Measurements from ENCODE around the gene TSTD2.

The TSTD2 gene

GRCh38 chr9:97560851-97561250, 72.3 kb downstream of the TSTD2 start:
- Histone ChIP-seq H3F3A (ENCODE audit: insufficient read depth) (no peaks in the 10 kb centered on the region), H3K4me2 (ENCODE audit: low read depth, low read length, poor library complexity, severe bottlenecking) (no peak overlapping the region), H3K79me2 (ENCODE audit: insufficient read depth, low read length) (no peaks in the 10 kb centered on the region), H3K9me2 (replicated peaks; ENCODE audit: insufficient read depth, low read length) (no peaks in the 10 kb centered on the region), H3K4me3 (ENCODE audit: insufficient read depth, low read length, poor library complexity, severe bottlenecking) (no peak overlapping the region), H3K9ac (ENCODE audit: low read length) (no peak overlapping the region), H3K27me3 (ENCODE audit: low read length) (no peaks in the 10 kb centered on the region), H4K20me1 (ENCODE audit: low read depth, low read length) (no peaks in the 10 kb centered on the region), H3K27ac (ENCODE audit: low read depth, low read length) (no peak overlapping the region), H3K9me3 (ENCODE audit: insufficient read depth, low read length) (no peaks in the 10 kb centered on the region), H3K36me3 (ENCODE audit: low read length) (no peaks in the 10 kb centered on the region), H2AFZ (ENCODE audit: low read depth, low read length, severe bottlenecking) (no peak overlapping the region)
- no peak for TF ChIP-seq EZH2phosphoT487 (conservative IDR thresholded peaks at IDR 0.05; ENCODE audit: low read length)
- TF ChIP-seq CTCF (IDR thresholded peaks at IDR 0.05; ENCODE audit: insufficient read depth, low read length, poor library complexity, severe bottlenecking): no peak

- Histone ChIP-seq H4K20me1 (ENCODE audit: low read depth, low read length) (no peaks in the 10 kb centered on the region), H3K27me3 (ENCODE audit: low read length) (no peaks in the 10 kb centered on the region), H3K79me2 (ENCODE audit: insufficient read depth, low read length) (no peaks in the 10 kb centered on the region), H3K4me3 (ENCODE audit: insufficient read depth, low read length, poor library complexity, severe bottlenecking) (no peak overlapping the region), H3K27ac (ENCODE audit: low read depth, low read length) (no peak overlapping the region), H3K9me2 (replicated peaks; ENCODE audit: insufficient read depth, low read length) (no peaks in the 10 kb centered on the region), H3K9ac (ENCODE audit: low read length) (no peak overlapping the region), H3K36me3 (ENCODE audit: low read length) (no peaks in the 10 kb centered on the region), H2AFZ (ENCODE audit: low read depth, low read length, severe bottlenecking) (no peak overlapping the region), H3K9me3 (ENCODE audit: insufficient read depth, low read length) (no peaks in the 10 kb centered on the region), H3K4me2 (ENCODE audit: low read depth, low read length, poor library complexity, severe bottlenecking) (no peak overlapping the region), H3F3A (ENCODE audit: insufficient read depth) (no peaks in the 10 kb centered on the region)
- TF ChIP-seq EZH2phosphoT487 (conservative IDR thresholded peaks at IDR 0.05; ENCODE audit: low read length) (no peak), CTCF (IDR thresholded peaks at IDR 0.05; ENCODE audit: insufficient read depth, low read length, poor library complexity, severe bottlenecking) (no peak)
These were observed 73.0 kb downstream of the TSTD2 start for GRCh38 chr9:97560154-97560553.

DNA sequence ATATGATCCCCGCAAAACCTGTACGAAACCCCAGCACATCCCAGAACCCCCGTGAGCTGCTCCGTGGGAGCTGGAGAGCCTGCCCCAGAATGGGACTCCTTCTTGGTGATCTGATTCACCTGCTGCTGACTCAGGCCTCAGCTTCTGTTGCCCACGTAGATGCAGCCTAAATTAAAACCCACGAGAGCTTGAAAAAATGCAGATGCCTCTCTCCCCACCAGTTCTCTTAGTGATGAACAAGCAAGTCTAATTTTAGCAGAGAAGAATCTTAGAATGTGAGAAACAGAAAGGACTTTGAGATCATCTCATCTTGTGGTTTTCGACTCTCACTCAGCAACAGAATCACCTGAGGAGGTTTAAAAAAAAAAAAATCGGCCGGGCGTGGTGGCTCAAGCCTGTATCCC, 74.1 kb downstream of the TSTD2 start:
- no peaks in the 10 kb centered on the region for H3K9me3 ChIP-seq (ENCODE audit: insufficient read depth, low read length)
- no peak overlapping the region for H2AFZ ChIP-seq (ENCODE audit: low read depth, low read length, severe bottlenecking)
- no peaks in the 10 kb centered on the region for H3K36me3 ChIP-seq (ENCODE audit: low read length)
- no peaks in the 10 kb centered on the region for H3K27me3 ChIP-seq (ENCODE audit: low read length)
- H4K20me1 ChIP-seq (ENCODE audit: low read depth, low read length): no peaks in the 10 kb centered on the region
- no peaks in the 10 kb centered on the region for H3F3A ChIP-seq (ENCODE audit: insufficient read depth)
- no peak overlapping the region for H3K4me3 ChIP-seq (ENCODE audit: insufficient read depth, low read length, poor library complexity, severe bottlenecking)
- no peak overlapping the region for H3K9ac ChIP-seq (ENCODE audit: low read length)
- H3K79me2 ChIP-seq (ENCODE audit: insufficient read depth, low read length): no peaks in the 10 kb centered on the region
- no peaks in the 10 kb centered on the region for H3K9me2 ChIP-seq (replicated peaks; ENCODE audit: insufficient read depth, low read length)
- TF ChIP-seq CTCF (IDR thresholded peaks at IDR 0.05; ENCODE audit: insufficient read depth, low read length, poor library complexity, severe bottlenecking) (no peak), EZH2phosphoT487 (conservative IDR thresholded peaks at IDR 0.05; ENCODE audit: low read length) (no peak)
- no peak overlapping the region for H3K27ac ChIP-seq (ENCODE audit: low read depth, low read length)
- no peak overlapping the region for H3K4me2 ChIP-seq (ENCODE audit: low read depth, low read length, poor library complexity, severe bottlenecking)

Data from SU-DHL-6 (cell line).